Ovary (tissue), 3 donors: ENCODE data around the gene FBXO8.

Experiments
- EP300 ChIP-seq: sonication (generic); formaldehyde crosslinking; IDR thresholded peaks from one replicate; pipeline ENCODE4 v1.6.1; 2017; ENCODE audit warnings: antibody characterized with exemption
- POLR2A ChIP-seq: fragments of 450-650 bp; IDR thresholded peaks from one replicate; pipeline ENCODE4 v1.6.1; 2017; ENCODE audit warnings: antibody characterized with exemption, mild to moderate bottlenecking, moderate library complexity
- TF ChIP-seq, protein P1 (sequence below), 3 donors: fragments of 450-650 bp in 2 of 3; fragments of 200-600 bp in 1 of 3; IDR thresholded peaks; one replicate each; pipeline versions ENCODE4 v1.5.1 to v1.8.0; 2016 to 2022; ENCODE audit warnings: antibody characterized with exemption in 3 of 3, mild to moderate bottlenecking in 1 of 3
- donor health status: DM: no; HTN: no; CAD: no.

DNA sequence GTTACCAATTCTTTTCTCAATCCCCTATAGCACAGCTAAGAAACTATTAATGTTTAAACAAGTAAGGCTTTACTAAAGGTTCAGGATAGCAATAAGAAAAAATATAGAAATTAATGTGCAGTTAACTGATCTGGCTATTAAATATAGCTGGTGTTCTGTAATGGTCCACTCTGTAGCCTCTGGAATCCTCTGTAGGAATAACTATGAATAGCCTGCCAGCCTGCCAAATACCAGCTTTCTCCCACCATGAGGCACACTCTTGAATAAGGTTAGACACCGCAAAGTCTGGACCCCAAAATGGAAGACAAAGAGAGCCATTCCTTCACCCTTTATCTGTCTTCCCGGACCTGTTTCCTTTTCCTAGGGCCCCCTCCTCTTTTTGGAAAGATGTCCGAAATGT lies 30.8 kb upstream of the FBXO8 start:
- TF ChIP-seq, protein P1, sequence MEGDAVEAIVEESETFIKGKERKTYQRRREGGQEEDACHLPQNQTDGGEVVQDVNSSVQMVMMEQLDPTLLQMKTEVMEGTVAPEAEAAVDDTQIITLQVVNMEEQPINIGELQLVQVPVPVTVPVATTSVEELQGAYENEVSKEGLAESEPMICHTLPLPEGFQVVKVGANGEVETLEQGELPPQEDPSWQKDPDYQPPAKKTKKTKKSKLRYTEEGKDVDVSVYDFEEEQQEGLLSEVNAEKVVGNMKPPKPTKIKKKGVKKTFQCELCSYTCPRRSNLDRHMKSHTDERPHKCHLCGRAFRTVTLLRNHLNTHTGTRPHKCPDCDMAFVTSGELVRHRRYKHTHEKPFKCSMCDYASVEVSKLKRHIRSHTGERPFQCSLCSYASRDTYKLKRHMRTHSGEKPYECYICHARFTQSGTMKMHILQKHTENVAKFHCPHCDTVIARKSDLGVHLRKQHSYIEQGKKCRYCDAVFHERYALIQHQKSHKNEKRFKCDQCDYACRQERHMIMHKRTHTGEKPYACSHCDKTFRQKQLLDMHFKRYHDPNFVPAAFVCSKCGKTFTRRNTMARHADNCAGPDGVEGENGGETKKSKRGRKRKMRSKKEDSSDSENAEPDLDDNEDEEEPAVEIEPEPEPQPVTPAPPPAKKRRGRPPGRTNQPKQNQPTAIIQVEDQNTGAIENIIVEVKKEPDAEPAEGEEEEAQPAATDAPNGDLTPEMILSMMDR (IDR thresholded peaks at IDR 0.05): no peak
- TF ChIP-seq EP300 (no peak), POLR2A (no peak)
